IMR-90 (cell line): Measurements from ENCODE around the gene SCYGR2. TPM values are rescaled to one million over a fixed set of nuclear protein-coding genes. Genes with fewer than 3 reads are reported as not detected.

Experiments
- ATAC-seq: fragments of 200-7000 bp; cut with Tn5 transposase; 2 replicates; pipeline ENCODE4 v1.9.1; 2020; ENCODE audit warnings: low read depth, mild to moderate bottlenecking, moderate library complexity
- BruUV-seq: library from RNA; stranded (reverse); fragments of 400-500 nt; replicated peaks from 2 replicates; lab custom pipeline; 2021; lab: Mats Ljungman, UMichigan
- CTCF ChIA-PET: fragments of 300-600 bp; formaldehyde crosslinking; extraction: SDS; loops from one replicate; lab custom pipeline; 2021; ENCODE audit warnings: antibody characterized with exemption; lab: Yijun Ruan, JAX
- POLR2A ChIA-PET: fragments of 300-600 bp; sonication (Branson Sonifier 250); formaldehyde crosslinking; loops from one replicate; lab custom pipeline; 2022; ENCODE audit warnings: antibody characterized with exemption; ENCODE audit not compliant: unreplicated experiment; lab: Charles Lee
- DNase-seq: peaks from one replicate; pipeline ENCODE4 v3.0.0; 2013
- H2AFZ ChIP-seq: replicated peaks from 2 replicates; pipeline ENCODE3; 2013; ENCODE audit warnings: low read length, mild to moderate bottlenecking; ENCODE audit not compliant: poor library complexity
- H2AK5ac ChIP-seq: 2 replicates; pipeline ENCODE4 v1.6.1; 2013; ENCODE audit warnings: low read depth, low read length, inconsistent platforms
- H2AK9ac ChIP-seq: replicated peaks from 2 replicates; pipeline ENCODE3; 2013; ENCODE audit warnings: mild to moderate bottlenecking, low read depth, low read length, moderate library complexity; ENCODE audit not compliant: poor library complexity
- H2BK120ac ChIP-seq: 2 replicates; pipeline ENCODE4 v1.6.1; 2013; ENCODE audit warnings: low read depth, low read length, inconsistent platforms
- H2BK15ac ChIP-seq: 3 replicates; pipeline ENCODE4 v1.6.1; 2013; ENCODE audit warnings: low read depth, low read length, inconsistent platforms
- H2BK20ac ChIP-seq: 2 replicates; pipeline ENCODE4 v1.6.1; 2013; ENCODE audit warnings: low read depth, mild to moderate bottlenecking, inconsistent platforms, low read length, moderate library complexity
- H2BK5ac ChIP-seq: 2 replicates; pipeline ENCODE4 v1.6.1; 2013; ENCODE audit warnings: mild to moderate bottlenecking, low read depth, low read length, inconsistent platforms; ENCODE audit not compliant: poor library complexity, severe bottlenecking
- H3K14ac ChIP-seq: replicated peaks from 2 replicates; pipeline ENCODE4 v1.6.1; 2013; ENCODE audit warnings: low read depth, low read length, inconsistent platforms
- H3K18ac ChIP-seq: 2 replicates; pipeline ENCODE4 v1.6.1; 2013; ENCODE audit warnings: low read depth, low read length, control low read depth
- H3K23ac ChIP-seq: 2 replicates; pipeline ENCODE4 v1.6.1; 2013; ENCODE audit warnings: low read depth, low read length, inconsistent platforms
- H3K27ac ChIP-seq: 2 replicates; pipeline ENCODE4 v1.5.1; 2013; ENCODE audit warnings: mild to moderate bottlenecking, control low read depth, low read length; ENCODE audit not compliant: insufficient read depth
- H3K27me3 ChIP-seq: 2 replicates; pipeline ENCODE4 v1.6.1; 2013; ENCODE audit warnings: low read length; ENCODE audit not compliant: control insufficient read depth, insufficient read depth
- H3K36me3 ChIP-seq: 2 replicates; pipeline ENCODE4 v1.6.1; 2013; ENCODE audit warnings: low read length, mixed read lengths; ENCODE audit not compliant: control insufficient read depth, insufficient read depth
- H3K4ac ChIP-seq: 2 replicates; pipeline ENCODE4 v1.6.1; 2013; ENCODE audit warnings: low read depth, low read length, inconsistent platforms
- H3K4me1 ChIP-seq: 2 replicates; pipeline ENCODE4 v1.6.1; 2013; ENCODE audit warnings: low read length, mixed read lengths; ENCODE audit not compliant: control insufficient read depth, insufficient read depth
- H3K4me2 ChIP-seq: 2 replicates; pipeline ENCODE4 v1.6.1; 2013; ENCODE audit warnings: low read depth, mild to moderate bottlenecking, control low read depth, low read length, moderate library complexity
- H3K4me3 ChIP-seq: 2 replicates; pipeline ENCODE4 v1.5.1; 2013; ENCODE audit warnings: low read depth, mild to moderate bottlenecking, control low read depth, low read length, moderate library complexity; ENCODE audit not compliant: insufficient read depth
- H3K56ac ChIP-seq: 2 replicates; pipeline ENCODE4 v1.6.1; 2013; ENCODE audit warnings: low read length, inconsistent platforms; ENCODE audit not compliant: insufficient read depth; ENCODE audit errors: extremely low read depth
- H3K79me1 ChIP-seq, 2 experiments: 2 replicates each; pipeline ENCODE4 v1.6.1; 2013; ENCODE audit warnings: low read length in 2 of 2, inconsistent platforms in 1 of 2, low read depth in 1 of 2
- H3K9ac ChIP-seq: 2 replicates; pipeline ENCODE4 v1.6.1; 2013; ENCODE audit warnings: low read depth, low read length, control low read depth
- H3K9me1 ChIP-seq: 2 replicates; pipeline ENCODE4 v1.6.1; 2013; ENCODE audit warnings: low read length, inconsistent platforms; ENCODE audit not compliant: insufficient read depth
- H3K9me3 ChIP-seq: 2 replicates; pipeline ENCODE4 v1.6.1; 2013; ENCODE audit warnings: low read length; ENCODE audit not compliant: control insufficient read depth, insufficient read depth
- H4K20me1 ChIP-seq: 2 replicates; pipeline ENCODE4 v1.6.1; 2013; ENCODE audit warnings: low read length, inconsistent platforms; ENCODE audit not compliant: insufficient read depth
- H4K5ac ChIP-seq: 2 replicates; pipeline ENCODE4 v1.6.1; 2013; ENCODE audit warnings: mild to moderate bottlenecking, low read depth, low read length, control low read depth
- H4K8ac ChIP-seq, 2 experiments: 2 replicates each; pipeline ENCODE4 v1.6.1; 2013; ENCODE audit warnings: low read depth in 2 of 2, low read length in 2 of 2, control low read depth in 1 of 2, inconsistent platforms in 1 of 2
- H4K91ac ChIP-seq: 2 replicates; pipeline ENCODE4 v1.6.1; 2013; ENCODE audit warnings: low read depth, low read length, inconsistent platforms; ENCODE audit not compliant: insufficient read depth
- SMC3 ChIP-seq: fragments of 150-350 bp; IDR thresholded peaks from 2 replicates; pipeline ENCODE4 v1.6.1; 2016; ENCODE audit warnings: low read depth, mild to moderate bottlenecking, antibody characterized with exemption, low read length, moderate library complexity
- WGBS, 2 experiments: methylation state at CpG; one replicate each; pipeline versions ENCODE4 v1.1.5 to v1.1.7; 2013; ENCODE audit warnings: missing lambda C conversion rate in 2 of 2; ENCODE audit not compliant: insufficient read length in 1 of 2; ENCODE audit errors: extremely low coverage in 2 of 2; 5-methylcytosine and 5-hydroxymethylcytosine counted together
- dilution Hi-C: fragments of 300-500 bp; cut with HindIII; formaldehyde crosslinking; loops from one replicate; pipeline ENCODE4 v1.14.3; 2018; ENCODE audit warnings: low sequenced_read_pairs; ENCODE audit not compliant: unreplicated experiment
- in situ Hi-C: fragments of 300-500 bp; cut with MboI; formaldehyde crosslinking; loops from 3 replicates; pipeline ENCODE4 v1.14.3; 2019; ENCODE audit warnings: low sequenced_read_pairs, inconsistent platforms, mixed read lengths
- intact Hi-C: fragments of 100-400 bp; cut with micrococcal nuclease; formaldehyde crosslinking; loops from 2 replicates; pipeline ENCODE4 v1.10.0; 2022
- polyA plus RNA-seq, 3 experiments: library from polyadenylated mRNA; depleted of rRNA; stranded (reverse); fragments of >200 nt; gene quantifications; 2 replicates each; pipeline ENCODE4 v1.2.3, GENCODE V29; 2012; ENCODE audit warnings: low replicate concordance in 1 of 3
- total RNA-seq: library from RNA; depleted of rRNA; stranded (reverse); fragments of >200 nt; gene quantifications from 2 replicates; pipeline ENCODE4 v1.2.3, GENCODE V29; 2012

The SCYGR2 gene
- total and polyA plus RNA-seq, 2 of the 4 experiments (the other 2 are of a cell fraction), result not detected

GRCh38 chr2:227602358-227602757 lies 3.7 kb downstream of the SCYGR2 start:
- H3K14ac ChIP-seq, result no peak overlapping the region
- H2AK5ac ChIP-seq, result no peak overlapping the region
- BruUV-seq, result no TSS peak
- H3K4me2 ChIP-seq, result no peak overlapping the region
- TF ChIP-seq SMC3, result no peak
- H2AK9ac ChIP-seq, result no peak overlapping the region
- ATAC-seq (no peak), DNase-seq (no peak)
- no peak overlapping the region for H2BK15ac ChIP-seq
- in situ Hi-C loops, result no loop called here
- no peak overlapping the region for H3K9ac ChIP-seq
- intact Hi-C loops, result no loop called here
- no peaks in the 10 kb centered on the region for H3K79me1 ChIP-seq
- H3K27ac ChIP-seq, result no peak overlapping the region
- no peaks in the 10 kb centered on the region for H3K9me3 ChIP-seq
- no peak overlapping the region for H3K23ac ChIP-seq
- H3K36me3 ChIP-seq, result no peaks in the 10 kb centered on the region
- H3K4ac ChIP-seq, result no peak overlapping the region
- H2AFZ ChIP-seq, result no peak overlapping the region
- no peaks in the 10 kb centered on the region for H3K27me3 ChIP-seq
- H4K91ac ChIP-seq, result no peak overlapping the region
- H3K56ac ChIP-seq, result no peak overlapping the region
- no peak overlapping the region for H3K4me3 ChIP-seq
- no peaks in the 10 kb centered on the region for H3K4me1 ChIP-seq
- no peak overlapping the region for H2BK120ac ChIP-seq
- dilution Hi-C loops, result no loop called here
- no peaks in the 10 kb centered on the region for H4K20me1 ChIP-seq
- CTCF ChIA-PET, result no interaction called here
- no CpG with 5 or more reads among the region's 3 CpGs for WGBS, 2 experiments
- no peak overlapping the region for H4K8ac ChIP-seq
- no peak overlapping the region for H4K5ac ChIP-seq
- POLR2A ChIA-PET, result no interaction called here
- H2BK20ac ChIP-seq, result no peak overlapping the region
- no peak overlapping the region for H2BK5ac ChIP-seq
- no peak overlapping the region for H3K18ac ChIP-seq
- H3K9me1 ChIP-seq, result no peaks in the 10 kb centered on the region
